ENCODE data around the gene CAPRIN2. TPM values are rescaled to one million over a fixed set of nuclear protein-coding genes. Genes with fewer than 3 reads are reported as not detected.

CAPRIN2 gene
- total and polyA plus RNA-seq, 2 of the 8 experiments (the other 6 are each of a cell fraction or from before 2014, with no cell fraction given): 24.8 to 52.0 TPM

DNA sequence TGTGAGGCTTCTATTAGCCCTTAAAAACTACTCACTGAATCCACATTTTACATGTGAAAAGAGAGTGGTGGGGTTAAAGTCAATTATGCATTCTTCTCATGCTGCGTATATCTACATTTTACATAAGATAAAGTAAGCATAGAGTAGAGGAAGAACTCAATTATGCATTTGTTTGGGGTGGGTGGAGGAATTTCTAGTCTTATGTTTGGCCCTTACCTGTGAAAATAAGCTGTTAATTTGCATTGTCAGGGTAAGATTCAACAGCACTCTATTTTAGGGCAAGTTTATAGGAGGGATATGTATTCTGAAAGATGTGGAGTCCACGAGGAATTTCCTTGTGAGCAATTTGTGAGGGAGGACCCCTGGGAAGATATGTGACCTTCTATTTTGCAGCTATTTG lies 30.9 kb upstream of the CAPRIN2 start:
- Histone ChIP-seq H2BK12ac (ENCODE audit: low read depth, low read length) (no peak overlapping the region), H3K56ac (replicated peaks; ENCODE audit: insufficient read length, low read depth, low read length) (no peak overlapping the region), H2BK15ac (ENCODE audit: low read length) (no peak overlapping the region), H3K23ac (ENCODE audit: insufficient read length) (no peak overlapping the region), H3K4ac (replicated peaks; ENCODE audit: insufficient read length, low read depth, low read length) (no peak overlapping the region), H3K27ac (ENCODE audit: low read depth, low read length) (no peak overlapping the region; the same call in 1 of the 2 replicates), H2BK20ac (ENCODE audit: low read length) (no peak overlapping the region), H3K27me3 (replicated peaks in 1 of 4; ENCODE audit: control insufficient read depth in 3 of 4, extremely low read depth in 1 of 4, insufficient read depth in 3 of 4, low read length in 3 of 4) (no peaks in the 10 kb centered on the region), H3K9ac (replicated peaks in 1 of 4; ENCODE audit: extremely low read depth in 1 of 4, low read depth in 3 of 4, low read length in 3 of 4) (no peak overlapping the region), H4K20me1 (replicated peaks in 1 of 2; ENCODE audit: control insufficient read depth in 1 of 2, insufficient read depth in 2 of 2, low read length in 2 of 2) (no peaks in the 10 kb centered on the region), H3K23me2 (ENCODE audit: low read depth, low read length) (no peaks in the 10 kb centered on the region), H4K91ac (replicated peaks; ENCODE audit: insufficient read length, low read length) (no peak overlapping the region), H4K5ac (ENCODE audit: insufficient read length, low read depth, low read length) (peak overlapping the region; percentile 10), H3K4me2 (ENCODE audit: insufficient read depth in 1 of 2, low read depth in 2 of 2, low read length in 2 of 2) (peak overlapping the region; percentile 15 to 25; a peak in 2 of 4 replicates), H4K8ac (ENCODE audit: extremely low read depth, insufficient read depth, low read length) (no peak overlapping the region), H2AFZ (ENCODE audit: low read length) (no peak overlapping the region), H3K36me3 (ENCODE audit: control insufficient read depth in 2 of 4, insufficient read depth in 4 of 4, low read length in 3 of 4) (peaks cover 0 to 9% (median 0%) of the 10 kb centered on the region in 4 experiments; a peak in 4 of 8 replicates), H3K9me3 (ENCODE audit: insufficient read depth in 2 of 2, low read depth in 1 of 2, low read length in 1 of 2) (peaks cover 30 to 36% of the 10 kb centered on the region in 2 experiments), H3K4me1 (replicated peaks in 1 of 4; ENCODE audit: control insufficient read depth in 3 of 4, insufficient read depth in 4 of 4, low read length in 3 of 4) (peaks cover 0 to 3% (median 0%) of the 10 kb centered on the region in 4 experiments; a peak in 2 of 7 replicates), H3K4me3 (ENCODE audit: extremely low read depth in 1 of 4, insufficient read depth in 2 of 4, low read depth in 3 of 4, low read length in 4 of 4) (peak overlapping the region in 1 of 4 experiments; percentile 6; a peak in 1 of 8 replicates), H3K79me2 (ENCODE audit: control insufficient read depth in 1 of 2, insufficient read depth in 2 of 2, low read length in 2 of 2) (no peaks in the 10 kb centered on the region), H3K79me1 (ENCODE audit: low read depth, low read length) (no peaks in the 10 kb centered on the region), H2AK5ac (ENCODE audit: low read depth, low read length) (no peak overlapping the region), H2BK5ac (ENCODE audit: low read depth, low read length) (no peak overlapping the region), H3K18ac (ENCODE audit: extremely low read depth, low read length) (no peak overlapping the region), H3K14ac (ENCODE audit: insufficient read length) (no peak overlapping the region), H2BK120ac (replicated peaks; ENCODE audit: low read depth, low read length) (no peak overlapping the region)
- ChIA-PET CTCF (ENCODE audit: partially characterized antibody) (no interaction called here), POLR2A (ENCODE audit: partially characterized antibody) (interaction anchor here (0.7 to 1.0 kb wide), 2 partner anchors 30 to 32 kb away, joined by 3 read pairs; no protein-coding TSS in a partner anchor)
- 42% methylated on average over 2 of the region's 2 CpGs; no CpG with 5 or more reads in 1 of the 2 experiments for WGBS, 2 experiments (ENCODE audit: extremely low coverage in 1 of 2, insufficient coverage in 1 of 2, insufficient read length in 1 of 2, insufficient replicate concordance in 2 of 2, low coverage in 1 of 2, low lambda C conversion rate in 2 of 2, missing lambda C conversion rate in 1 of 2)
- DNase-seq (ENCODE audit: low read depth in 1 of 2, low spot score in 2 of 2): no peak
- no peak for TF ChIP-seq EP300 (IDR thresholded peaks at IDR 0.05; ENCODE audit: borderline replicate concordance in 1 of 2, low read depth in 2 of 2, low read length in 2 of 2)
- TF ChIP-seq, protein P1, sequence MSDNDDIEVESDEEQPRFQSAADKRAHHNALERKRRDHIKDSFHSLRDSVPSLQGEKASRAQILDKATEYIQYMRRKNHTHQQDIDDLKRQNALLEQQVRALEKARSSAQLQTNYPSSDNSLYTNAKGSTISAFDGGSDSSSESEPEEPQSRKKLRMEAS (IDR thresholded peaks at IDR 0.05): no peak
- no peak for TF ChIP-seq GABPA (IDR thresholded peaks at IDR 0.05; ENCODE audit: borderline replicate concordance, insufficient read depth, low read length)
- no peak for TF ChIP-seq SRF (IDR thresholded peaks at IDR 0.05; ENCODE audit: low read depth, low read length)
- no peak for FAIRE-seq

Measured in H1 (cell line).